HG02759 (cell line): ENCODE measurements around the gene EIF4E.
"Not testable (repeated sequence)": the region's sequence is repeated elsewhere in the genome, so short reads cannot be mapped to it uniquely, and the experiment has no call there.

Source experiments
- ATAC-seq: cut with Tn5 transposase; IDR thresholded peaks from one replicate; pipeline ENCODE4 v1.9.1; 2021; ENCODE audit warnings: mild to moderate bottlenecking, moderate library complexity; ENCODE audit not compliant: unreplicated experiment

Gene EIF4E

GRCh38 chr4:98880884-98881283 lies 48.0 kb downstream of the EIF4E start:
- not testable (repeated sequence) for ATAC-seq

DNA sequence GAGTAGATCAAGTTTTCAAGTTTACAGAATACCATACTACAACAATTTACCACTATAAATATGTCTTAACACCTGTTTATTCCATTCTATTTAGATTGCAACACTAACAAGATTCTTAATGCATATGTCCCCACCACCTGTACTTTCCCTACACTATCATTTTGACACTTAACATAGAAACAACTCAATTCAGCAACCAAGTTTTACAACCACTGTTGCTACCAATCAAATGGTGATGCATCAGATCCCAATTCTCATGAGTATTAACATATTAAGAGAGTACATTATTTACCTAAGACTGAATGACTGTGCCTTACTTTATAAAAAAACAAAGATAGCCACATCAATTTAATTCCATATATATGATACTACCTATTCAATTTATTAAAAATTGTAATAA lies 49.4 kb downstream of the EIF4E start:
- no peak for ATAC-seq

DNA sequence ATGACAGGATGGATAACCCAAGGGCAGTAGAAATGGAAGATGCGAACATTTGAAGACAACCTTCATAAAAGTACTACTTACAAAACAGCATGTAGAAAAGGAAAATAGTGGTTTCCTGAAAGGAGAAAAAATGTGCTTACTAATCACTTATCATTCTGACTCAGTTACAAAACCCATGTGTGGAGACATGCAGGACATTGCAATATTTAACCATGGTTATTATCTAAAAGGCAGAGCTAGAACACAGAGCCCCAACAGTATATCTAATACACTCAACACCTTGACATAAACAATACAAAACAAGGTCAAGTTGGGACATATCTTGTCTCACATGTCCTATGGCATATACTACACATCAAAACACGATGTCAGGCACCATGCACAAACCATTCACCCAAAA lies 55.9 kb downstream of the EIF4E start:
- no peak for ATAC-seq

DNA sequence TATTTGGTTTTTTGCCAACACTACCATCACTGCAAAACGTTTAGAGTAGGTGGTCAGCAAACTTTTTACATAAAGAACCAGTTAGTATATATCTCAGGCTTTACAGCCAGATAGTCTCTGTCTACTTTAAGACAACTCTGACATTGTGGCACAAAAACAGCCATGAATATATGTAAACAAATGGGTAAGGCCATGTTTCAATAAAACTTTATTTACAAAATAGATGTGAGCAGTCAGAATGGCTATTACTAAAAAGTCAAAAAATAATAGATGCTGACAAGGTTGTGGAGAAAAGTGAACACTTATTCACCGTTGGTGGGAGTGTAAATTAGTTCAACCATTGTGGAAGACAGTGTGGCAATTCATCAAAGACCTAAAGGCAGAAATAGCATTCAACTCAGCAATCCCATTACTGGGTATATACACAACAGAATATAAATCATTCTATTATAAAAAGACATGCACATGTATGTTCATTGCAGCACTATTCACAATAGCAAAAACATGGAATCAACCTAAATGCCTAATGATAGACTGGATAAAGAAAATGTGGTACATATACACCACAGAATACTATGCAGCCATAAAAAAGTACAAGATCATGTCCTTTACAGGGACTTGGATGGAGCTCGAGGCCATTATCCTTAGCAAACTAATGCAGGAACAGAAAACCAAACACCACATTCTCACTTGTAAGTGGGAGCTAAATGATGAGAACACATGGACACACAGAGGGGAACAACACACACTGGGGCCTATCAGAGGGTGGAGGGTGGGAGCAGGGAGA lies 56.6 kb downstream of the EIF4E start:
- ATAC-seq, result not testable (repeated sequence)

- ATAC-seq, result no peak
Observed at GRCh38 chr4:98867648-98868047, 61.3 kb downstream of the EIF4E start.

GRCh38 chr4:98865059-98865458 lies 63.9 kb downstream of the EIF4E start:
- no peak for ATAC-seq

GRCh38 chr4:98864560-98864959 lies 64.4 kb downstream of the EIF4E start:
- no peak for ATAC-seq

DNA sequence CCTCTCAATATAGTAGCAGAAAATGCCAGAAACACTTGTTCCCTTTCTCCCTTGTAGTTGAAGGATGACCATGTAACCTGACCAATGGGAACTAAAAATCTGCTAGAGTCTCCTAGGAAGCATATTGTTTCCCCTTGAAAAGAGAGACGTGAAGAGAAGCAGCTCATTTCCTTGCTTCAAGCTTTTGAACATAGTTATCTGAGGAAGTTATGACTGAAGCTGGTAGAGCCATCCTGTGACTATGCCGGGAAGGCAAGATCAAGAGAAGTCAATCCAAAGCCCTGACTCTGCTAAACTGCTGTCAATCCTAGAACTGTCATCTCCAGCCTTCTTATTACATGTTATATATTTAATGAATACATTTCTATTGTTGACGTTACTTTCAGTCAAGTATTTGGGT lies 66.6 kb downstream of the EIF4E start:
- no peak for ATAC-seq

DNA sequence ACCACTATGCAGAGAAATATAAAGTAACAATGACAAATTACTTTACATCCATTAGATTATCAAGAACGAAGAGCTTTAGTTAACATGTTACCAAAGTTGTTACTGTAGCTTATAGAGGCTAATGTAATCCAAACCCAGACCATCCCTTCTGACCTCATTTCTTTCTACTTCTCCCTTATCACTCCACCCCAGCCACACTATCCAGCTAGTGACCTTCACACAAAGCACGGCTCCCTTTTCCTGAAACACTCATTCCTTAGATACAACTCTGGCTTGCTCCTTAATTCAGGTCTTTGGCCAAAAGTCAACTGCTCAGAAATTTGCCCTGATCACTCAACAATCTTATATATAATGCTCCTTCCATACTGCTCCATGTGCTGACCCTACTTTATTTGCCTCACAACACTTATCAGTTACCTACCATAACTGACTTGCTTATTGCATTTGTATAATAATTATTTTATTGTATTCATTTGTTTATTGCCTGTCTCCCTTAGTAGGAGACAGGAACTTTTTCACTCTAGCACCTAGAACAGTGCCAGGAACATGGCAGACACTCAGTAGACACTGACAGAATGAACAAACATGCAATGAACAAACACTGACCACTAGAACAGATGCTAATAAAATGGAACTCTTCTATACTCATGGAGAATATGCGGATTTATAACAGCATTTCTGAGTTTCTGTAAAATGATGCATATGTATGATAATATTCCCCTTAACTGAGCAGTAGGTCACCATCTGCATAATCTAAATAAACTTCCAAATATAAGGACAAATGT lies 67.6 kb downstream of the EIF4E start:
- ATAC-seq, result no peak

GRCh38 chr4:98851806-98852205 lies 77.1 kb downstream of the EIF4E start:
- ATAC-seq, result no peak

DNA sequence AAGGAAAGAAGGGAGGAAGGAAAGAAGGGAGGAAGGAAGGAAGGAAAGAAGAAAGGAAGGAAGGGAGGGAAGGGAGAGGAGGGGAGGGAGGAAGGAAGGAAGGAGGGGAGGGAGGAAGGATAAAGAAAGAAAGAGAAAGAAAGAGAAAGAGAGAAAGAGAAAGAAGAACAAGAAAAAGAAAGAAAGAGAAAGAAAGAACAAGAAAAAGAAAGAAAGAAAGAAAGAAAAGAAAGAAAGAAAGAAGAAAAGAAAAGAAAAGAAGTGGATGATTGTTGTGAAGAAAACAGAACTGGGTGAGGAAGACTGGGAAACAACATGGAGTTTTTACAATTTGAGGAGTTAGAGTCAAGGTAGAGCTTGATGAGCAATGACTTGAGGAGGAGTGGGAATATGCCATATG lies 78.0 kb downstream of the EIF4E start:
- ATAC-seq, result no peak

DNA sequence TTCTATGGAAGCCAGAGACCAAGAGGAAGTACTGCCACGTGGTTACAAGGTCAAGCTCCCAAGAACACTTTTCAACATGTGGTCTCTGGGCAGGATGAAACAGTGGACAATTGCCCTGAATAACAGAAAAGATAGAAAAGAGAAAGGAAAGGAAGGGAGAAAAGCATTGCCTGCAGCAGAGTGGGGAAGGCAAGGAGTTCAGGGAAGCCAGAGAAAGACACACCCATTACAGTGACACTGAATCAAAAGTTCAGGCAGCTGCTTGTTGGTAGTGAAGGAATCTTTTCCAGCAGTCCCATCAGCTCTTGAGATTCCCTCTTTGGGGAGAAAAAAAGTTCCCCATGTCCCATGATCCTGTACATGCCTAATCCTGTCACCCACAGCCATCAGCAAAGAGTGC lies 80.5 kb downstream of the EIF4E start:
- ATAC-seq, result no peak

DNA sequence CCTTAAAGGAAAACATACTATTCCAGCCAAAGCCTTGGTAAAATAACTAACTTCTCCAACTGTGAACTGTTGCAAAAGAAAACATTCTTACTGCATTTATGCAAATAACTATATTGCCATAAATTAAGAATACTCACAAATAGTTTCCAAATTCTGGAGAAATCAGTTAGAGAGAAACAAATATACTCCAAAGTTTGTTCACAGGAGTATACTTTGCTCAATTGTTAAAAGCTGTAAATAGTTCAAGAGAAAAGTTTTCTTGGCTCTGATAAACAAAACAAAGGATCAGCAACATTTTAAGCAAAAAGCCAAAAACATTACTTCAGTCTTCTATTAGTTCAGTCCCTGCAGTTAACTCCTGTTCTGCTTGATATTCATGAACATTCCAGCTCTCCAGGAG lies 83.0 kb downstream of the EIF4E start:
- ATAC-seq, result no peak

DNA sequence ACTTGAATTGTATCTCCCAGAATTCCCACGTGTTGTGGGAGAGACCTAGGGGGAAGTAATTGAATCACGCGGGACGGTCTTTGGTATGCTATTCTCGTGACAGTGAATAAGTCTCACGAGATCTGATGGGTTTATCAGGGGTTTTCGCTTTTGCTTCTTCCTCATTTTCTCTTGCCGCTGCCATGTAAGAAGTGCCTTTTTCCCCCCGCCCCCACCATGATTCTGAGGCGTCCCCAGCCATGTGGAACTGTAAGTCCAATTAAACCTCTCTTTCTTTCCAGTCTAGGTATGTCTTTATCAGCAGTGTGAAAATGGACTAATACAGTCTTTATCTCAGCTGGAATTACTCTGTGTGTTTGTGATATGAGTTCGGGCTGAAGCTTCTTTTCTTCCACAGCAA lies 86.0 kb downstream of the EIF4E start:
- ATAC-seq, result not testable (repeated sequence)

GRCh38 chr4:98838977-98839618 lies 89.8 kb downstream of the EIF4E start:
- no peak for ATAC-seq

GRCh38 chr4:98838531-98838930 lies 90.4 kb downstream of the EIF4E start:
- ATAC-seq, result no peak

DNA sequence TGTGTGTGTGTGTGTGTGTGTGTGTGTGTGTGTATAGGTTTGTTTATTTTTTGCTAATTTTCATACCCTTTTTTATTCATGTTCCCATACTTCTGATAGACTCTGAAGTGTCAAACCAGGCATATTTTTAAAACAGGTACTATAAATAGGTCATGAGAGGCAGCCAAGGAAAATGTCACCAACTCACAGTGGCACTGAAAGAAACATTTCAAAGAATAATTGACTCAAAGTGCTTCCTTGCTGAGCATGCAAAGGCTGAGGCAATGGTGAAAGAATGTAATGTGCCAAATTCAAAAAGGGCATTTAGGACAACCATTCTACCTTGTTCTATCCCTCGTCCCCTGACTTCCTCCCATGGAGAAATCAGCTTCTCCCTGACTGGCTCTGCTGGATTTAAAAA lies 95.5 kb downstream of the EIF4E start:
- no peak for ATAC-seq

- ATAC-seq, result not testable (repeated sequence)
Observed at GRCh38 chr4:98831036-98831435, 97.9 kb downstream of the EIF4E start.
